Measurements from ENCODE around the gene JDP2. TPM values are rescaled to one million over a fixed set of nuclear protein-coding genes. Genes with fewer than 3 reads are reported as not detected.

The JDP2 gene
- total RNA-seq, 1 experiment from 2014 or later: 22.8 TPM

- H3K79me1 ChIP-seq (ENCODE audit: insufficient read depth, low read depth, low read length, poor library complexity, severe bottlenecking): no peaks in the 10 kb centered on the region
- H3K9me3 ChIP-seq (ENCODE audit: control insufficient read depth, low read depth, low read length): no peaks in the 10 kb centered on the region
- H3K18ac ChIP-seq (ENCODE audit: insufficient read length, low read depth, low read length): no peak overlapping the region
- no CpG with 5 or more reads among the region's 6 CpGs for WGBS (ENCODE audit: extremely low coverage, insufficient read length, low lambda C conversion rate)
- no peaks in the 10 kb centered on the region for H4K20me1 ChIP-seq (ENCODE audit: control insufficient read depth, insufficient read depth, insufficient read length)
- H3K23ac ChIP-seq (ENCODE audit: insufficient read length, low read depth, low read length): no peak overlapping the region
- Mint-ChIP-seq H3K27me3 (ENCODE audit: low read depth) (no peaks in the 10 kb centered on the region), H3K27ac (peak overlapping the region in 2 of 3 experiments; percentile 37 to 64; a peak in 3 of 7 replicates), H3K36me3 (ENCODE audit: insufficient read depth in 1 of 3, low read depth in 3 of 3) (peaks cover 15 to 43% (median 34%) of the 10 kb centered on the region in 3 experiments), H3K9me3 (no peaks in the 10 kb centered on the region), H3K4me3 (no peak overlapping the region), H3K4me1 (peaks cover 37 to 44% of the 10 kb centered on the region in 2 experiments)
- H2BK15ac ChIP-seq (ENCODE audit: low read depth, low read length): no peak overlapping the region
- DNase-seq: peak; percentile 20
- no peaks in the 10 kb centered on the region for H3K23me2 ChIP-seq (ENCODE audit: insufficient read length, low read depth, low read length, poor library complexity, severe bottlenecking)
- H3K56ac ChIP-seq (ENCODE audit: insufficient read length, low read depth, low read length): no peak overlapping the region
- no peak overlapping the region for H2AK5ac ChIP-seq (ENCODE audit: insufficient read length, low read length)
- no peak overlapping the region for H2BK5ac ChIP-seq (ENCODE audit: insufficient read length, low read length)
- no peak overlapping the region for H3K9ac ChIP-seq (ENCODE audit: extremely low read depth, insufficient read length, low read length)
- H4K8ac ChIP-seq (replicated peaks; ENCODE audit: insufficient read length, low read depth, low read length): no peak overlapping the region
- no peak overlapping the region for H4K91ac ChIP-seq (ENCODE audit: insufficient read length, low read depth, low read length)
- H3T11ph ChIP-seq (ENCODE audit: low read length): no peak overlapping the region
- H3K27me3 ChIP-seq (ENCODE audit: insufficient read depth, low read length): no peaks in the 10 kb centered on the region
- no peak overlapping the region for H3K14ac ChIP-seq (ENCODE audit: insufficient read depth, low read length)
- peaks cover 3% of the 10 kb centered on the region; the same call in 1 of the 2 replicates for H3K4me1 ChIP-seq (ENCODE audit: insufficient read depth, low read length)
- no peak overlapping the region for H2AFZ ChIP-seq (ENCODE audit: low read length)
- H3K4ac ChIP-seq (ENCODE audit: low read depth, low read length): no peak overlapping the region
- H3K79me2 ChIP-seq (ENCODE audit: insufficient read depth, low read length): no peaks in the 10 kb centered on the region
- H2BK12ac ChIP-seq (ENCODE audit: insufficient read length, low read depth, low read length): no peak overlapping the region
- TF ChIP-seq CTCF (conservative IDR thresholded peaks at IDR 0.05): no peak
- H2BK120ac ChIP-seq (ENCODE audit: low read depth, low read length, poor library complexity, severe bottlenecking): no peak overlapping the region
- H3K4me2 ChIP-seq (ENCODE audit: insufficient read depth, insufficient read length, low read length): no peak overlapping the region
- no peak overlapping the region for H3K27ac ChIP-seq (ENCODE audit: insufficient read length, low read depth, low read length)
- no peak overlapping the region for H4K5ac ChIP-seq (ENCODE audit: insufficient read length, low read depth, low read length)
- H2BK20ac ChIP-seq (ENCODE audit: low read depth, low read length, poor library complexity, severe bottlenecking): no peak overlapping the region
Observed at GRCh38 chr14:75441728-75442127, 13.9 kb downstream of the JDP2 start.
